ENCODE data around the gene SAC3D1.

SAC3D1 gene

DNA sequence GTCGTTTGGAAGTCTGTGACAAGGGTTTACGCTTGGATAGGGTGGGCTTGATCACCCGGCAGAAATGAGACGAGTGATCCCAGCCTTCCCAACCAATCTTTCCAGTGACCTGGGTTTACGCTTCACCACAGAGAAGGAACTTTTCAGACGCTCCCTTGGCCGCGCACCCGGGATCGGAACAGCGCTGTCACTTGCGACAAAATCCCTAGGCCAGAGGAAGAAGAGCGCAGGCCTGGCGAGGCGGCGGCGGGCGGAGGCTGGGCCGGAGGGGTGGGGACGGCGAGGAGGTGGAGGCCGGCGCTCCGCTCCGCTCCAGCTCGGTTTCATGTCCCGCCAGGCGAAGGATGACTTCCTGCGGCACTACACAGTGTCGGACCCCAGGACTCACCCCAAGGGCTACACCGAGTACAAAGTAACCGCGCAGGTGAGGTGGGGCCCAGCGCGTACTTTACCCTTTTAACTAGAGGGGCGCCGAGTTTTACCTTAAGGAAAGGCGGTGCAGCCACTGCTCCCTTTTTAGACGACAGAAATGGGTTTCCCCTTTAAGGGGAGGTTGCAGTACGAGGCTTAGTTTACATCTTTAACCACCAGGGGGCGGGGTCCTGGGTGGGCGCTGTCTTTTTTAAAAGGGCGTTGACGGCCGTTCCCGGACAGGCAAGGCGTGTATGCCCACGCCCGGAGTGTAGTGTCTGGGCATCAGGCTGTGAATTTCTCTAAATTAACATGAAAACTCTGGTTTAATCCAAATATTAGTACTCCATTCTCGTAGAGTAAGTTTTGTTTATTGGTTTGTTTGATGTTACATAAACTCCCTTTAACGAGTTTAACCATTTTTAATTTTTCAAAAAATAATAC, 13.6 kb upstream of the SAC3D1 start, which contains the start of gene SNX15:
TSS of gene SNX15 (plus strand) at position 227 of the 855 bp plus-strand sequence. CDS start at position 326, 99 bp downstream.
- peak; percentile 98 to 99 for DNase-seq

- DNase-seq, result no peak
These were observed 8.8 kb upstream of the SAC3D1 start for GRCh38 chr11:65032216-65032615.

GRCh38 chr11:65034423-65034822, 6.6 kb upstream of the SAC3D1 start:
- DNase-seq, result no peak

DNA sequence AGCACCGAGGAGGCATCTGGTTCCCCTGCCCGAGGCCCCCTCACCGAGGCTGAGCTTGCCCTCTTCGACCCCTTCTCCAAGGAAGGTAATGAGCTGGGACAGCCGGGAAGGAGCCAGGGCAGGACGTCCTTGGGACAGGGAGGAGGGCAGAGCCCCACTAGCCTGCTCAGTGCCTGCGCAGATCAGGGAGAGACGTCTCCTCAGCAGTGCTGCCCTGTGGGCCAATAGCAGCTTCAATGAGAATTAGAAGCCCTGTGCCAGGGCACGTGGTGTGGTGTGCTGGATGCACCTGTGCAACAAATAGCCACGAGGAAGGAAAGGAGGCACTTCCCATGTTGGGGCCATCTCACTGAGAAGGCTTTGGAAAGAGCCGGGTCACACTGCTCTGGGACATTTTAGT, 5.4 kb upstream of the SAC3D1 start:
- DNase-seq, result no peak

DNA sequence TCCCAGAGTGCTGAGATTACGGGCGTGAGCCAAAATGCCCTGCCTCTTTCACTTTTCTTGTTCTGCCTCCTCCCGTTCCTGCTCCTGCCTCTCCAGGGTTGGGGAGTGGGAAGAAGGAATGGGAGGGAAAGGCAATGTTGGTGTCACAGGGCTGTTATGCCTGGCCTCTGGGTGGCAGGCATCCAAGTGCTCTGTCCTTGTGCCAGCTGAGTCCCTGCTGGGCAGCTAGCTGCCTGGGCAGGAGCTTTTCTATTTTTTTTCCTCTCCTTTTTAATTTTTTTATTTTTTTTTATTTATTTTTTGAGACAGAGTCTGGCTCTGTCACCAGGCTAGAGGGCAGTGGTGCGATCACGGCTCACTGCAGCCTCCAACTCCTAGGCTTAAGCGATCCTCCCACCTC, 4.1 kb upstream of the SAC3D1 start:
- no peak for DNase-seq

DNA sequence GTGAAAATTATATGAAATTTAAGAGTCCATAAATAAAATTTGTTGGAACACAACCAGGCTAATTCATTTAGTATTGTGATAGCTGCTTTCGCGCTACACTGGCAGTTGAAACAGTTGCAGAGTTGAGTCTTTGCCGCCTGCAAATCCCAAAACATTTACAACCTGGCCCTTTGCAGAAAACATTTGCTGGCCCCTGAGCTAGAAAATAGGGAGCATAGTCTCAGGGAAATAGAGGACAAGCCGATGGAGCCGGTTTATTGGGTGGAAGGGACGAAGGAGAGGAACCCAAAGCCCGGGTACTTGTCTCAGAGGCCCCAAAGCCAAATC, 527 bp upstream of the SAC3D1 start:
- no peak for DNase-seq

DNA sequence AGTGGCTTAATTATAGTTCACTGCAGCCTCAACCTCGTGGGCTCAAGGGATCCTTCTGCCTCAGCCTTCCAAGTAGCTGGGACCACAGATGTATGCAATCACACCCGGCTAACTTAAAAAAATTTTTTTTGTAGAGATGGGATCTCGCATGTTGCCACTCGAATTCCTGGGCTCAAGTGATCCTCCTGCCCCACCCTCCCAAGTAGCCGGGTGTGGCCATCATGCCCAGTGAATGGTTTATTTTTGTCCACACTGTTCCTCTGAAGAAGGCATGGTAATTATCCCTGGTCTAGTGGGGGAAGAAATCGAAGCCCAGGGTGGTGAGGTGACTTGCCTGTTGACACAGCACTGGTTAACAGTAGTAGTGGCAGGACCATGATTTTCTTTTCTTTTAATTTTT, 1.9 kb downstream of the SAC3D1 start:
- DNase-seq, result no peak

DNA sequence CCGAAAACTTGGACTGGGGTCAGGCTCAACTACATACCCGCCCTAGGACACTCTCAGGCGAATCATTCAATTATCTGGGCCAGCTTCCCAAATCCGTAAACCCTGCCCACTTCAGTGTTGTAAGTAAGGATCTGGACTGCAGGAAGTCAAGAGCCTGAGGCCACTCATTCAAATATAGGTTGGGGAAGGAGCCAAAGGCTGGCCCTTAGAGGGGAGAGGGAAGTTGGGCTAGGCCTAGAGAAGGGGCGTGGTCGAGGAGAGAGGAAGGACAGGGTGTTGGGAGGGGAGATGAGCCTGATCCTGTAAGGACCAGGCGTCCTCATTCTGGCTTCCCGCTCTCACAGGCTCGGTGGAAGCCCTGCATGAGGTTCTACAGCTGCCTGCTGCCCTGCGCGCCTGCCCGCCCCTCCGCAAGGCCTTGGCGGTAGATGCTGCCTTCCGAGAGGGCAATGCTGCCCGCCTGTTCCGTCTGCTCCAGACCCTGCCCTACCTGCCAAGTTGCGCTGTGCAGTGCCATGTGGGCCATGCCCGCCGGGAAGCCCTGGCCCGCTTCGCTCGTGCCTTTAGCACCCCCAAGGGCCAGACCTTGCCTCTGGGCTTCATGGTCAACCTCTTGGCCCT, 3.0 kb downstream of the SAC3D1 start:
- DNase-seq, result no peak

GRCh38 chr11:65045061-65045460, 4.1 kb downstream of the SAC3D1 start:
- DNase-seq, result no peak

GRCh38 chr11:65045728-65046127, 4.7 kb downstream of the SAC3D1 start:
- DNase-seq, result no peak

DNA sequence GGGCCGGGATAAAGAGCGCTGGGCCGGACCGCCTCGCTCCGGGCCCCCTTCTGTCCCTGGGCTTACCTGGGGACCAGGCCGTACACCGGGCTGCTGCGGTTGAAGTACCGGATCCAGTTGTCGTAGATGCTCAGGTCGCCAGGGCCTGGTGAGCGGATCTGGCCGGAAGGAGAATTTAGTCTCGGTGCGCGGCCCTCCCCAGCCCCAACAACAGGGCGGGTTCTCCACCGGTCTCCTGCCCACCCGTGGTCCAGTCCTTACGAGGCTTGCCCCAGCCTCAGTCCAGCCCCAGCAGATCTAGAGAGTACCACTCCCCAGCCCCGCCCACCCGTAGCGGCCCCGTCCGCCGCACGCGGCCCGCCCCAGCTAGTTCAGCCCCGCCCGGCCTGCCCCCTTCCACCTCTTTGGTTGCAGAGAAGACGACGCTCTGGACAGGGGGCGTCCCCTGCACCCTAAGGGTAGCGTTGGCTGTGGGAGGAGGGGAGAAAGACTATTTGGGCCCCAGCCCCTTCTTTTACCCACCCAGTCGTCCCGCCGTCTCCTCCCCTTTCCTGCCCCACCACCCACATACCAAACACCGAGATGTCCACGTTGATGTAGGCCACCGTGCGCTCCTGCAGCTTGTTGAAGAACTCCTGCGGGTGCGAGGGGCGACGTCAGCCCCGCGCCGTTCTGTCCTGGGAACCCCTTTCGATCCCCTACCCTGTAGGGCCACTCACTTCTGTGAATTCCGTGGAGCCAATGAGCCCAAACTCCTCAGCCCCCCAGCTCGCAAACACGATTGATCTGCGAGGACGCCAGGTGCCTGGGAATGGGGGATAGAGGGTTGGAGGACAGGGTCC, 6.8 kb downstream of the SAC3D1 start:
- no peak for DNase-seq

GRCh38 chr11:65051398-65051858, 10.4 kb downstream of the SAC3D1 start:
- no peak for DNase-seq

GRCh38 chr11:65053827-65054508, 13.0 kb downstream of the SAC3D1 start:
- no peak for DNase-seq

DNA sequence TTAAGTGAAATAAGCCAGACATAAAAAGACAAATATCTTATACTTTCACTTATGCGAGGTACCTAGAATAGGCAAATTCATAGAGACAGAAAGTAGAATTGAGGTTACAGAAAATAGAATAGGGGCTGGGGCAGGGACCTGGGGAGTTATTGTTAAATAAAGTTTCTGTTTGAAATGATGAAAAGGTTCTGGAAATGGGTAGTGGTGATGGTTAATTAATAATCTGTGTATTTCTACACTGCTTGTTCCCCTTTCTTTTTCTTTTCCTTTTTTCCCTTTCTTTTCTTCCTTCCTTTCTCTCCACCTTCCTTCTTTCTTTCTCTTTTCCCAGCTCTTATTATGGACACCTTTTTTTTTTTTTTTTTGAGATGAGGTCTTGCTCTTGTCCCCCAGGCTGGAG, 14.5 kb downstream of the SAC3D1 start:
- no peak for DNase-seq

DNA sequence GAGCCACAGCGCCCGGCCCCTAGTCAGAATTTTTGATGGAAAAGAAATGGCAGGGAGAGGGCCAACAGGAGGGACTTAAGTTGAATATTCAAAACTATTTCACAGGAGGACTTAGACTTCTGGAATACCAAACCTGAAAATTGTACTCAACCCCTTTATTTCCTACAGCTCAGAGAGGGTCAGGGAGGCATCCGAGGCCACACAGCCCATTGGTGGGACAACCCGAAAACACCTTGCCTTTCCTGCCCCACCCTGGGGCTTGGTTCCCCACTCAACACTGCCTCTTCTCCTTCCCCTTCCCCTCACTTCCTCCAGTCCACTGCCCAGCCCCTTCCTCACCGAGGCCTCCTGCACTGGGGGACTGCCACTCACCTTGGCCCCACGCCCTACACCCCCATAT, 16.0 kb downstream of the SAC3D1 start:
- DNase-seq, result no peak

- DNase-seq, result no peak
These were observed 16.5 kb downstream of the SAC3D1 start for GRCh38 chr11:65057526-65057925.

GRCh38 chr11:65058012-65058411, 17.0 kb downstream of the SAC3D1 start:
- no peak for DNase-seq

DNA sequence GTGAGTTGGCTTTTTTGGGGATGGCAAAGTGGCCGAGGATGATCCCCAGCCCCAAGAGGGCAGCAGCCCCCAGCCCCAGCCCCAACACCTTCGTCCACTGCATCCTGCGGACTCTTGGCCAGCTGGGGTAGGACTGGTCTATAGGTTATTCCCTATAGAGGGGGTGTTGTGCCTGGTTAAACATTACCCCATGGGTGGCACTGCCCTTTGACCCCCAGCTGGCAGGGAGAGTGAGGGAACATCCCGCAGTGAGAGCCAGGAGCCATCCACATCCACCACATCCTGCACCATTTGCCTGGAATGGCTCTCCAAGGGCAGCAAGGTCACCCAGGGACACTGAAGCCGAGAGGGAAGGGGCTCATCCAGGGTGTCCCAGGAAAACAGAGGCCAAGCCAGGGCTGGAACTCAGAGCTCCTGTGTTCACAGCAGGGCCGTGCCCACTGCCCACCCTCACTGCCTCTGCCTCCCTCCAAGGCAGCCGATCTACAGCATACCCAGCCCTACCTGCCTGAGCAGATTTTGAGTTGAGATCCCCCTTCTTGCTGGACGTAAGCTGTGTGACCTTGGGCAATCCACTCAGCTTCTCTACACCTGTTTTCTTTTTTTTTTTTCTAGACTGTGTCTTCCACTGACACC, 17.5 kb downstream of the SAC3D1 start, which contains the start of gene NAALADL1:
TSS of gene NAALADL1 (minus strand) at position 135 of the 636 bp plus-strand sequence. CDS start at position 103, 32 bp downstream.
- no peak for DNase-seq

DNA sequence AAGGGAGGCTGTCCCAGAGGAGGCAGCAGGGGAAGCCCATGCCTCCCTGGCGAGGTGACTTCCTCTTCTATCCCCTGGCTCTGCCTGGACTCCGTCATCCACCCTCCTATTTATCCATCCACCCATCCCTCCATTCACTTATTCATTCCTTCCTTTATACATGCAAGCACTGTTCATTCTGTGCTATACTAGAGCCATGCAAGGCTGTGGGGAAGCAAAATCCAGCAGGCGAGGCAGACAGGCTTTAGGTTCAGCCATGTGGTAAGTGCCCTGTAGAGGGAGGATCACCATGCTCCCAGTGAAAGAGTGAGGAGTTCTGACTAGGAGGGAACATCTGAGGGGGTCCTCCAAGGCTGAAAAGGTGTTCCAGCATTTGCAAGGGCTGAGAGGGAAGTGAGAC, 18.5 kb downstream of the SAC3D1 start:
- DNase-seq, result no peak

DNA sequence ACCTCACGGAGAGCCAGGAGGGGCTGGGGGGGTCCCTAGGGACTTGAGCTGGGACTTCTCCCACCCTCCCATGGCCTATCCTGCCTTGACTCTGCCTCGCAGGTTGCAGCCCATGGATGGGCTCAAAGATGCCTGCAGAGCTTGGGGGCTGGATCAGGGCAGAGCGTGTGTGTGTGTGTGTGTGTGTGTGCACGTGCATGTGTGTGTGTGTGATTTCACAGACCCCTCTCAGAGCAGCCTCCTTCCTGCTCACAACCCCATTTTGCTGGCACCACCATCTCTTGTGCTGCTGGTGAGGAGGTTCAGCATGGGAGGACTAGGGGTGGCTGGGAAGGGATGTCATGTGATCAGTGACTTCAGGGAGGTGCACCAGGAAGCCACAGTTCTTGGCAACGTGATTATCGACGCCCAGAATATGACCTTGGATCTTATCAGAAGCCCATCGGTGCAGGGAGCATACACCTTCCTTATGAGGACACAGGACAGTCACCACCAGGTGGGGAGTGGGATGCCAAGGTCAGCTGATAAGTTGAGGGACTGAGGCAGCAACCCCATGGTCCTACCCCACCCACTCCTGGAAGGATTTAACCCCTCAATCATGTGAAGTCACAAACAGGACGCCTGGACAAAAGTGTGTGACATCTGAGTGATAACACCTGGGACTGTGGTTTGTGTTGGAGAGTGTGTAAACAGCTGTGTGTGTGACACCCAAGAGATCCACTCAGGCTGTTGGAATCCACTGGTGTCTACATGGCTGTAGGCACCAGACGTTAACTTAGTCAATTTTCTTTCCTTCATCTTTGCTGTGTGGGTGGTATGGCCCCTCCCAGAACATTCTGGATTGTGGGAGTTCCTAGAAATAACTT, 19.2 kb downstream of the SAC3D1 start:
- DNase-seq, result no peak

DNA sequence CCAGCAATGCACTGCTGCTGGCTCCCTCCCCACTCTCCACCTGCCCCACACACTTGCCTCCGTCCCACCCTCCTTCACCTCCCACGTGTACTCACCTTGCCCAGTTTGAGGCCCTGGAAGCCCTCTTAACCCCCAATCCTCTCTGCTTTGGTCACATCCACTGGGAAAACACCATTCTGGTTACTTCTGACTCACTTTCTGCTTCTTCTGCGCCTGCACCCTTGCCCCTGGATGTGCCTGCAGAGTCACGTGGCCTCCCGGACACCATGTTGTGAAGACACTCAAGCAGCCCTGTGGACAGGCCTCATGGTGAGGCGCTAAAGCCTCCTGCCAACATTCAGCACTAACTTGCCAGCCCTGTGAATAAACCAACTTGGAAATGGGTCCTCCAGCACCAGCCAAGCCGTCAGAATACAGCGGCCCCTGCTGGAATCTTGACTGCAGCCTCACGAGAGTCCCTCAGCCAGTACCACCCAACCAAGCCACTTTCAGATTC, 20.0 kb downstream of the SAC3D1 start:
- DNase-seq, result peak in 1 of 2 experiments; percentile 53

Measured in NCI-H526 (cell line).